ENCODE data around the gene PEAK1. TPM values are rescaled to one million over a fixed set of nuclear protein-coding genes. Genes with fewer than 3 reads are reported as not detected.

The PEAK1 gene
- total RNA-seq, 1 experiment from 2014 or later: 36.7 TPM

DNA sequence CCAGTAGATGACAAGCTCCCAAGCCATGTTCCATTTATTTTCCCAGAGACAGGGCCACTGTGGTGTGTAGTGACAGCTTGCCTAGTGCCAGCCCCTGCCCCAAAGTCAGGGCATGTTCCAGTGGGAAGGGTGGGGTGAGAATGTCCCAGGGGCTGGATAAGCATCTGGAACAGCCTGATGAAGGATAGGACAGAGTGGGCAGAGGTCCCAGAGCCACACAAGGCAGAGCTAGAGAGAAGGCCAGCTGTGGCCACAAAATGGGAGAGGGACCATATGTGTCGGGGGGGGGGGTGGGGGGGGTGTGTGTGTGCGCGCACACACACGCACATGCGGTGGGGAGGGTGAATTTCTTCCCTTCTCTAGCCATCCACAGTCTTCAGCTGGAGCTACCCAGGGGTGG is 322.0 kb downstream of the PEAK1 start:
- CTCF ChIA-PET: no interaction called here
- BruUV-seq (replicated peaks): no TSS peak
- DNase-seq (ENCODE audit: low spot score): no peak
- Histone ChIP-seq H3K9me3 (ENCODE audit: low read depth, low read length, poor library complexity, severe bottlenecking) (no peaks in the 10 kb centered on the region), H3K27me3 (replicated peaks; ENCODE audit: insufficient read depth, low read depth, low read length, poor library complexity) (no peaks in the 10 kb centered on the region), H3K36me3 (ENCODE audit: insufficient read depth, low read length, poor library complexity, severe bottlenecking) (no peaks in the 10 kb centered on the region), H3K4me1 (ENCODE audit: insufficient read depth, low read length, poor library complexity, severe bottlenecking) (peaks cover 6% of the 10 kb centered on the region), H3K27ac (ENCODE audit: low read depth, low read length, poor library complexity, severe bottlenecking) (no peak overlapping the region), H3K4me3 (ENCODE audit: low read depth, low read length, poor library complexity, severe bottlenecking) (no peak overlapping the region)
- TF ChIP-seq EZH2 (IDR thresholded peaks at IDR 0.05; ENCODE audit: borderline replicate concordance, low read depth, low read length, poor library complexity, severe bottlenecking): no peak
- TF ChIP-seq, protein P1, sequence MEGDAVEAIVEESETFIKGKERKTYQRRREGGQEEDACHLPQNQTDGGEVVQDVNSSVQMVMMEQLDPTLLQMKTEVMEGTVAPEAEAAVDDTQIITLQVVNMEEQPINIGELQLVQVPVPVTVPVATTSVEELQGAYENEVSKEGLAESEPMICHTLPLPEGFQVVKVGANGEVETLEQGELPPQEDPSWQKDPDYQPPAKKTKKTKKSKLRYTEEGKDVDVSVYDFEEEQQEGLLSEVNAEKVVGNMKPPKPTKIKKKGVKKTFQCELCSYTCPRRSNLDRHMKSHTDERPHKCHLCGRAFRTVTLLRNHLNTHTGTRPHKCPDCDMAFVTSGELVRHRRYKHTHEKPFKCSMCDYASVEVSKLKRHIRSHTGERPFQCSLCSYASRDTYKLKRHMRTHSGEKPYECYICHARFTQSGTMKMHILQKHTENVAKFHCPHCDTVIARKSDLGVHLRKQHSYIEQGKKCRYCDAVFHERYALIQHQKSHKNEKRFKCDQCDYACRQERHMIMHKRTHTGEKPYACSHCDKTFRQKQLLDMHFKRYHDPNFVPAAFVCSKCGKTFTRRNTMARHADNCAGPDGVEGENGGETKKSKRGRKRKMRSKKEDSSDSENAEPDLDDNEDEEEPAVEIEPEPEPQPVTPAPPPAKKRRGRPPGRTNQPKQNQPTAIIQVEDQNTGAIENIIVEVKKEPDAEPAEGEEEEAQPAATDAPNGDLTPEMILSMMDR (conservative IDR thresholded peaks at IDR 0.05; ENCODE audit: low read depth, low read length): no peak
- POLR2A ChIA-PET (ENCODE audit: low non-redundant PET): interaction anchor here (0.6 kb wide), 1 partner anchor 124 kb away, joined by 5 read pairs; no protein-coding TSS in a partner anchor
- intact Hi-C loops (cut with micrococcal nuclease; ENCODE audit: unreplicated experiment): no loop called here

DNA sequence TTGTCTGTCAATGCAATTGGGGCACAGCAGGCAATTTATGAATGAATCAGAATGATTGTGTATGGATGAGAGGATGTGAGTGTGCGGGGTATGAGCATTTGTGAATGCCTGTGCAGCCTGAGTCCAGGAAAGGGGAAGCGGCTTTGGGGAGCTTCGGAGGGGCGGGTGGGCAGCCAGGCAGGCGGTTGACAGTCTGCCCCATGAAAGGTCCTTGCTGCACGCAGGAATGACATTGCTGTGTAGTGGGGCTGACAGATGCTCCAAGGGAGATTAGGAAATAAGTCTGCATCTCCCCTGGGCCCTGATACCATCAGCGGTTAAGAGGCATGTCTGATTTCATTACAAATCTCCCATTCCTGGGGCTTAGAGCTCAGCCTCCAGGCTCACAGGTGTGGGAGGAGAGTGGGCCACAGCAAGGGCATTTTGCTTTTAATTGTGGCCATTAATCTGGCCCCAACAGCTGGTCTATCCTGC is 322.6 kb downstream of the PEAK1 start:
- no peaks in the 10 kb centered on the region for H3K36me3 ChIP-seq (ENCODE audit: insufficient read depth, low read length, poor library complexity, severe bottlenecking)
- ChIA-PET CTCF (no interaction called here), POLR2A (ENCODE audit: low non-redundant PET) (interaction anchor here (0.6 kb wide), 1 partner anchor 124 kb away, joined by 5 read pairs; no protein-coding TSS in a partner anchor)
- H3K4me3 ChIP-seq (ENCODE audit: low read depth, low read length, poor library complexity, severe bottlenecking): no peak overlapping the region
- peaks cover 6% of the 10 kb centered on the region for H3K4me1 ChIP-seq (ENCODE audit: insufficient read depth, low read length, poor library complexity, severe bottlenecking)
- H3K27ac ChIP-seq (ENCODE audit: low read depth, low read length, poor library complexity, severe bottlenecking): no peak overlapping the region
- H3K9me3 ChIP-seq (ENCODE audit: low read depth, low read length, poor library complexity, severe bottlenecking): no peaks in the 10 kb centered on the region
- DNase-seq (ENCODE audit: low spot score): peak; percentile 54
- no peaks in the 10 kb centered on the region for H3K27me3 ChIP-seq (replicated peaks; ENCODE audit: insufficient read depth, low read depth, low read length, poor library complexity)
- intact Hi-C loops (cut with micrococcal nuclease; ENCODE audit: unreplicated experiment): no loop called here
- no TSS peak for BruUV-seq (replicated peaks)
- TF ChIP-seq, protein P1 (conservative IDR thresholded peaks at IDR 0.05; ENCODE audit: low read depth, low read length): no peak
- no peak for TF ChIP-seq EZH2 (IDR thresholded peaks at IDR 0.05; ENCODE audit: borderline replicate concordance, low read depth, low read length, poor library complexity, severe bottlenecking)

DNA sequence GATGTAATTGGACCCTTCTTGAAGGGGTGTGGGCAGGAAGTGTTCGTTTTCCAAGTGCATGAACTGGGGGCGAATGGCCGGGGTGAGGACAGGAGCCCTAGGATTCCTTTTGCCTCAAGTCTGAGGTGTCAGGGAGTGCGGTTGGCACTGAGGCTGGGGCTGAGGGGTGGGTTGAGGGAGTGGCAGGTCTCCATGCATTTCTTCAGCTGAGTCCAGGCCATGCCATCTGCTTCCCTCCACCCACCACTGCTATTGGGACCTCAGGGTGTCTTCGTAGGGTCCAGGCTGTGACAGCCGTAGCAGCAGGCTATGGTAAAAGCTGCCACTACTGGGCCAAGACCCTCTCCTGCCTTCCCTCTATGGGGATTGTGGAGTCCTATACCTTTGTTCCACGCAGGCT is 323.4 kb downstream of the PEAK1 start:
- Histone ChIP-seq H3K9me3 (ENCODE audit: low read depth, low read length, poor library complexity, severe bottlenecking) (no peaks in the 10 kb centered on the region), H3K4me3 (ENCODE audit: low read depth, low read length, poor library complexity, severe bottlenecking) (no peak overlapping the region), H3K4me1 (ENCODE audit: insufficient read depth, low read length, poor library complexity, severe bottlenecking) (peaks cover 6% of the 10 kb centered on the region), H3K27ac (ENCODE audit: low read depth, low read length, poor library complexity, severe bottlenecking) (no peak overlapping the region), H3K36me3 (ENCODE audit: insufficient read depth, low read length, poor library complexity, severe bottlenecking) (no peaks in the 10 kb centered on the region), H3K27me3 (replicated peaks; ENCODE audit: insufficient read depth, low read depth, low read length, poor library complexity) (no peaks in the 10 kb centered on the region)
- TF ChIP-seq, protein P1 (conservative IDR thresholded peaks at IDR 0.05; ENCODE audit: low read depth, low read length): no peak
- no peak for TF ChIP-seq EZH2 (IDR thresholded peaks at IDR 0.05; ENCODE audit: borderline replicate concordance, low read depth, low read length, poor library complexity, severe bottlenecking)
- no TSS peak for BruUV-seq (replicated peaks)
- CTCF ChIA-PET: no interaction called here
- intact Hi-C loops (cut with micrococcal nuclease; ENCODE audit: unreplicated experiment): no loop called here
- DNase-seq (ENCODE audit: low spot score): no peak
- POLR2A ChIA-PET (ENCODE audit: low non-redundant PET): no interaction called here
